ENCODE results near the gene TGFB2.

DNA sequence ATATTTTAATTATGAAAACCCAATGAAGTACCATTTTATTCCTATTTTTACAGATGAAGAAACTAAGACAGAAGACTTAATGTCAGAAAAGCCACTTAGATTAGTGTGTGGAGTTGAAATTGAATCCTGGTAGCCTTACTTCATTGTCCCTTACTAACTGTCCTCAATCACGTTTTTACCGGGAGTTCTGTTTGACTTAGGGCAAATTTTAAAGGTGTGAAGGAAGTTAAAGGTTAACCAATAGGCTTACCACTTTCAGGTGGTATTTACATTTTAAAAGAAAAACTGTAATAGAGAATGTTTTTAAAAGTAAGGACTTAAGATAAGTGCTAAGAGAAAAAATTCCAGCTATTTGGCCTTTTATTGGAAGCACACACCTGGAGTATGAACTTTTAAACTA, 47.7 kb upstream of the TGFB2 start:
- TF ChIP-seq, protein P1, sequence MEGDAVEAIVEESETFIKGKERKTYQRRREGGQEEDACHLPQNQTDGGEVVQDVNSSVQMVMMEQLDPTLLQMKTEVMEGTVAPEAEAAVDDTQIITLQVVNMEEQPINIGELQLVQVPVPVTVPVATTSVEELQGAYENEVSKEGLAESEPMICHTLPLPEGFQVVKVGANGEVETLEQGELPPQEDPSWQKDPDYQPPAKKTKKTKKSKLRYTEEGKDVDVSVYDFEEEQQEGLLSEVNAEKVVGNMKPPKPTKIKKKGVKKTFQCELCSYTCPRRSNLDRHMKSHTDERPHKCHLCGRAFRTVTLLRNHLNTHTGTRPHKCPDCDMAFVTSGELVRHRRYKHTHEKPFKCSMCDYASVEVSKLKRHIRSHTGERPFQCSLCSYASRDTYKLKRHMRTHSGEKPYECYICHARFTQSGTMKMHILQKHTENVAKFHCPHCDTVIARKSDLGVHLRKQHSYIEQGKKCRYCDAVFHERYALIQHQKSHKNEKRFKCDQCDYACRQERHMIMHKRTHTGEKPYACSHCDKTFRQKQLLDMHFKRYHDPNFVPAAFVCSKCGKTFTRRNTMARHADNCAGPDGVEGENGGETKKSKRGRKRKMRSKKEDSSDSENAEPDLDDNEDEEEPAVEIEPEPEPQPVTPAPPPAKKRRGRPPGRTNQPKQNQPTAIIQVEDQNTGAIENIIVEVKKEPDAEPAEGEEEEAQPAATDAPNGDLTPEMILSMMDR (conservative IDR thresholded peaks at IDR 0.05): no peak
- TF ChIP-seq ZFX (IDR thresholded peaks at IDR 0.05): no peak
